Hematopoietic multipotent progenitor cell treated with erythropoietin and hydrocortisone succinate and interleukin-3 and kit ligand, for 17 days (in vitro differentiated cells): ENCODE measurements around the gene CMTM5.

ENCODE experiments used
- DNase-seq: peaks from one replicate; pipeline ENCODE4 v3.0.0-alpha.2; 2015; ENCODE audit warnings: low spot score

Gene CMTM5

DNA sequence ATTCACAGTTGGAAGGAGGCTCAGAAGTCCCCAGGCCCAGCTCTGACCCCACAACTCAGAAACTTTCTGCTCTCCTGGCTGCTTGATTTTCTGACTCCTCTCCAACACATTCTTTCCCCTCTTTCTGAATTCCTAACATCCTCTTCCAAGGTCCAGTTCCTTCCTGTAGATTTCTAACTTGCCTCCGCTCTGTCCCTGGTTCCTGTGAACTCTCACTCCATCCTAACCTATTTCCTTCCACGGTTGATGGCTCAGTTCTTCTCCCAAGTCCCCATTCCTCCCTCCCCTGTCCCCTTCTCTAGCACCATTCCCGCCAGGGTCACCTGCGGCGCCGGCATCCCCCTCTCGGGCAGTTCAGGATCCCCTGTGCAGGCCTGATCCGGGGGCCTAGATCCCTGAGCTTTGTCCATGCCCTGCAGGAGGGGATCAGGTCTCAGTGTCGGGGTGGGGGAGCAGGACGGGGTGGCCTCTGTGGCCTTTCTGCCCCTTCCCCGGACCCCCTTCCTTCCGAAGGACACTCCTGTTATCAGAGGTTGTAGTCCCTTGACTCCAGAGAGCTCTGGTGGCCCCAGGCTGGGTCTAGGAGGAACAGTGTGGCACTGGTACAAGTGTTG is 18.2 kb upstream of the CMTM5 start:
- no peak for DNase-seq

DNA sequence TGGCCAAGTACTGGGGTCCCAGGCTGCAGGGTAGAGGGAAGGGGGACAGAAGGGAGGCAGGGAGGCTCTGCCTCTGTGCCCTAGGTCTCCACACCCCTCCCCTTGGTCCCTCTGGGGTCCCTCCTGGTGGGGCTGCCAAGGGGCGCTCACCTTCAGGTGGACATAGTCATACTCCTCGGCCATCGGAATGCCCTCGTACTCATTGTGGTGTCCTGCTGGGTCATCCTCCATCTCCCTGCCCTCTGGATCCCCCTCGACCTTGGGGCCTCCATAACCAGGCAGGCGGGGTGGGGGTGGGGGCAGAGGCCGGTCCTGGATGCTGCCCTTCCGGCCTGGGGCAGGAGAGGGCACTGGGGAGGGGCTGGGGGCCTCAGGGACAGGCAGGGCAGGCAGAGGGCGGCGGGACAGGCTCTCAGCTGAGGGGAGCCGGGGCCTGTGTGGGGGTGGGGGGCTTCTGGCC is 17.6 kb upstream of the CMTM5 start:
- no peak for DNase-seq

DNA sequence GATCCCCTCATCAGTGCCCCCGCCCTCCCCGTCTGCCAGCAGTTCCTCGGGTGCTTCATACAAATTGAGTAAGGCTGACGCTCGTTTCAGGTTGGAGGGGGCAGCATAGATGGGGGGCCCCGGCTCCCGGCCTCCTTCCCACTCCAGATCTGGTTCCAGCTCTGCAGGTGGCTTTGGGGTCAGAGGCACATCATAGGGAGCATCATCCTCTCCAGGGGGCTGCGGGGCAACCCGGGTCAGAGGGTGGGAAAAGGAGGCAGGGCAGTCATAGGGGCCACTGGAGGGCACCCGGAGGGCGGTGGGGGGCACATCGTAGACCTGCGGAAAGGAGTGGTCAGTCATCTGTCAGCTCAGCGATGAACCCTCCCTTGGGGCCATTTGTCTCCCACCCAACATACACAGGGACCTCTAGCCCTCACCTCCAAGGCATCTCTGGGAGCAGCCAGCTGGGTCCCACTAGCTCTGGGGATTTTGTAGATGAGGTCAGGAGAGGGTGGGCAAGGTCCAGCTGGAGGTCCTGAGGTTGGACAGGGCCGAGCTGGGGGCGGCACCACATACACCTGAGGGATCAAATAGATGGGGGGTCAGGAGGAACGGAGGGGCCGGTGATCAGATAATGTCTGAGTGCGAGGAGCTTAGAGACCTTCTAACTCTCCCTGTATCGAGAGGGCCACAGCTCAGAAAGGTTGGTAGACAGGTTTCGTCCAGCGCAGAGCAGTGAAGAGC is 17.0 kb upstream of the CMTM5 start:
- no peak for DNase-seq

DNA sequence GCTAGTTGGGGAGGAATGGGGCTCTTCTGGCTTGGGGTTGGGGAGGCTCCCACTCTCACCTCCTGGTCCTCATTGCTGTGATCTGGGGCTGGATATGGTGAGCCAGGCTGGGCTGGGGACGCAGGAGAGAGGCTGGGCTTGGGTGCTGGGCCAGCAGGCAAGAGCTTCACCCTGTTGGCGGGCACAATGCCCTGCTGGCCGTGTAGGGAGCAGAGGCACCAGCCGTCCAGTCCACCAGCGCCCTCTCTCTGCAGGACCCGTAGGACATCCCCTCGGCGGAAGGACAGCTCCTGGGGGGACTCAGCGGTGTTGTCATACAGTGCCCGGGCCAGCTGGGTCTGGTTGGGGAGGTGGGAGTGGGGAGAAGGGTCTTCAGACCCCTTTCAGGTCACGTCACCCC is 16.4 kb upstream of the CMTM5 start:
- DNase-seq, result no peak

DNA sequence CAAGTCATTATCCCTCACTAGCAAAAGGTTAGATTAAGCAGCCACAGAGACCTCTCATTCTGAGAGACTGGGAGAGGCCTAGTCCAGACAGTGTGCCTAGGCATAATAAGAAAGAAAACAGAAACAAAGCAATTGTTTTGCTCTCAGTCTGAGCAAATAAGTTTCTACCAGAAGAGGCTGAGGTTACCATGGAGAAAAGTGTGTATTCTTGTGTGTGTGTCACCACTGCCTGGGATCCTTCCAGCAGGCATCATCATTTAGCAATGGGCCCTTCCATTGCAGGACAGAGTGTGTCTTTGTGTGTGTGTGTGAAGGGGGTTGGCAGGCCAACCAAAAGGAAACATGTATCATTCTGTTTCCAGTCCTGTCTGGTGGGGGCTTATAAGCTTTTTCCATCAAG is 15.5 kb upstream of the CMTM5 start:
- DNase-seq, result no peak

DNA sequence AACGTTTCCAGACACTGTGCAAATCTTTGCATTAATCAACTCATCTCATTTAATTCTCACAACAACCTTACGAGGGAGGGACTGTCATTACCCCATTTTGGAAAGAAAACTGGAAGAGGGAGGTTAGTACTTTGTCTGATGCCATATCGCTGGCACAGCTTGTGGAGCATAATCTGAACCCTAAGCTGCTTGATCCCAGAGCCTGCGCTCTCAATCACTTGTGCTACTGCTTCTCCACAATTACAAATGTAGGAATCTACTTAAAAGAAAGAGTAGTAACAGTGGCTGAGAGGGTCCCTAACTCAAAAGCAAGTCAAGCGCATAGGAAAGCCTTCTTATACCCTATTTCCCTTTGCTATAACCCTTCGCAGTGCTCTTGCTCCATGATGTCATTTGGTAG is 15.1 kb upstream of the CMTM5 start:
- DNase-seq, result no peak

DNA sequence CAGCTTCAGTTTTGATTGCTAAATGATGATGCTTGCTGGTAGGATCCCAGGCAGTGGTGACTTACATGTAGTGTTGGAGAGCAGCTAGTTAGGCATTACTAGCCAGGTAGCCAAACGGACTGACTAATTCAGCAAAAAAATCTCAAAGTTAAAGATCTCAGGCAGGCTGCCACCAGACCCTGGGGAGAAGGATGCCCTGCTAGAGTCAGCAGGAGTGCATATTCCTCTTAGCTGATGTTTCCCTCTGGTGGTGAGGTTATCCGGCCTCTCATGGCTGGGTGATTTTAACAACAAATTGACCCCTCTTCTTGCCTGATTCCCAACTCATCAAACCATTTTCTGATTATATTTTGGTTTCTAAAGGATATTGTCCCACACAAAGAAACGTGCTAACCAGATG is 14.6 kb upstream of the CMTM5 start:
- DNase-seq, result no peak

DNA sequence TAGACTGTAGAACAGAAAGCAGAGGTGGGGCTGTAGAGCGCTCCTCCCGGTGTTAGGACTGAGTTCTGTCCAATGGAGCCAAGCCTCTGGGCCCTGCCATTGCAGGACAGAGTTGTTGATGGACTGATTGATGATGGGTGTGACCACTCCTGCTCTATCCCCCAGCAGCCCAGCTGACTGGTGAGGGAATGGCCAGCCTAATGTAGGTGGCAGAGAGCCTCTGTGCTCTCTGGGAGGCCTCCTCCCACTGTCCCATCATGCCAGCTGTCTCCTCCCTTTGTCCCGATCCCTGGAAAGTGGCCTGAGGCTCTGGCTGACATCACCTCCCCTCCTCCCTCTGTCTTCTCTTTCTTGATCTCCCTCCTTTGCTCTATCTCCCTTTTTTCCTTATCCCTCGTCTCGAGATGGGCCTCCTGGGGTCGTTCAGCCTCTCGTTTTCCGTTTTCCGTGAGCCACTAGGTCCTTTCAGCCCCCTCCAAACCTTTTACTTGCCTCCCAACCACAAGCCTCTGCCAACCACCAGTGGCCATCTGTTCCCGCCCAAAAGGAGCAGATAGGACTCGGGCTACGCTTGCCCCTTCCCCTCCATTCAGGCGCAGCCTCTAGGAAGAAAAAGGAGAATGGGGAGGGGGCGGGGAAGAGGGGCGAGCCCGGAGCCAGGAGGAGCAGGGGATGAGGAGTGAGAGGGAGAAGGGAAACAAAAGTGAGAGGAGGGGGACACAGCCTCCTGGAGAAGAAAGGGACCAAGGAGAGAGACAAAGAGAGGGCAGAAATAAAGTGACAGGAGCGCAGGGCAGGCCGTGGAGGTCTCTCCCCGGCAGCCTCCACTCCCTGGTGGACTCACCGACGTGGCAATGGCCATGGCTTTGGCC is 12.4 kb upstream of the CMTM5 start:
- no peak for DNase-seq

DNA sequence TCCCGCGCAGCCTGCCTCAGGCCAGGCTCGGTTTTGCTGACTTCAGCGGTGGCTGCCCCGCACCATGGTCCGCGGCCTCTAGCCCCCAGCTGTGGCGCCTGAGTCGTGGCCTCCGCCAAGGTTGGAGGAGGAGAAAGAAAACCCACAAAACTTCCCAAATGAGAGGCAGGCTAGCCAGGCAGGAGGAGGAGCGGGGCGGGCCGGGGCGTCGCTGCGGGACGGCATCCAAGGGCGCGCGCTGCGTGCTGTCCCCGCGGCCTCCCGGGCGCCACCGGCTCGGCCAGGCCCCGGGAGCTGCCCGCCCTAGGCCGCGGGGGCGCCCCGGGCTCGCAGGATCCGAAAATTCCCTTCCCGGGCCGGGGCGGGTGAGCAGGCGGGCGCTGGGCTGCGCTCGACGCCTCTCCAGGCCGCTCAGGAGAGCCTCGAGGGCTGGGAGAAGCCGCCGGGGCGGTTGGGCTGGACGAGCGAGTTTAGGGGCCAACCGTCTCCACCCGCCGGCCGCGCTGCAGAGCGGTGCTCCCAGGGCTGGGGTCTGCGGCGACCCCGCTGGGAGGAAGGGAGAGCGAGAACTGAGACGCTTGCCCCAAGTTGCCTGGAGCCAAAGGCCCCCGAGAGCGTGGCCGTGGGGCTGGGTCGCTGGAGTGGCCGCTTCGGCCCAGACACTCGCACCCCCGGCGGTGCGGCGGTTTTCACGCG is 11.7 kb upstream of the CMTM5 start, which contains the start of gene EFS:
Gene EFS (minus strand): TSS at position 137 of the 696 bp plus-strand sequence. CDS start 147 bp downstream, outside the sequence.
- DNase-seq, result no peak

DNA sequence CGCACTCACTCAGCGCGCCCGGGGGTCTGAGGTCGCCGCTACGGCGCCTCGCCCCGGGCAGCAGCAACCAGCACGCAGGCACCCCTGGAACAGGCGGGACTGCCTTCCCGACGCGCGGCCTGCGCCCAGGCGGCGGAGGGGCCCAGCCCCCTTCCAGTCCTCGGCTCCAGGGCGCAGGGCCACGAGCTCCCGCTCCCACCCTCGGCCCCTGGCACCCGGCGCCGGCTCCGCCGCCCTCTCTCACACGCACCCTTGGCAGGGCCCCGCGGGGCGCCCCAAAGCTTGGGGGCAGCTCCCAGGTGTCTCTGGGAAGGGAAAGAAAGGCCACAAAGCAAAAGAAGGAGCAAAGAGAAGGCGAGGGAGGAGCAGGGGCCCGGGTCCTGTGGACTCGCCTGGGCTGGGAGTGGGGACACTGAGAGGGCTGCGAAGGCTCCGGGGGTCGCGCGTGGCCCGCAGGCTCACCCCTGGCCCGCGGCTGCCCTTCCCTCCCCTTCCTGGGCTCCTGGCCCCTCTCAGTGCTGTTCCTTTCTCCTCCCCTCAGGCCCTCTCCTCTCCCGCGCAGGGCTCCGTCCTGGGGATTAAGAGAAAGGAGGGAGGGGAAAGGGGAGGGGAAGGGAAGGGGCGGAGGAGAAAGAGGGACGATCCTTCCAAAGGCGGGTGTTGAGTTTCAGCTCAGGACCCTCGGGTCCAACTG is 11.0 kb upstream of the CMTM5 start:
- DNase-seq, result no peak

DNA sequence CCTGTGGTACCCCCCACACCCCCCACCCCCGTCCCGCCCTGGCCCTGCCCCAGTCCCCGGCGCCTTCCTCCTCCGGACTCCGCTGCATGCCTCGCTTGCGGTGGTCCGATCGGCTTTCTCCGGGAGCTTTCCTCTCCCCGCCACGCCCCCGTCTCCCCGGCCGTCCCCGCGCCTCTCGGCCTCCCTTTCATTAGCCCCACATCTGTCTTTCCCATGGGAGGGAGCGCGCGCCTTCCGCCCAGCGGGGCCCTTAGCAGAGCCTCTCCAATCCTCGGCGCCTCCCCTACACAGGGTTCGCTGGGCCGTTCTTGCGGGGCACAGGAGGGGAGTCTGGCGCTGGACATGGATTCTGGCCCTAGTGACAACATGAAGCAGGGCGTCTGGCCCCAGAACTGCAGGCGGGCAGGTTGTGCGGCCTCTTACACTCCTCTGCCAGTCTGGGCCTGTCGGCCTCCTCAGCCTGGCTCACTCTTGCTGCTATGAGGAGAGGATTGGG is 10.4 kb upstream of the CMTM5 start:
- DNase-seq, result no peak

DNA sequence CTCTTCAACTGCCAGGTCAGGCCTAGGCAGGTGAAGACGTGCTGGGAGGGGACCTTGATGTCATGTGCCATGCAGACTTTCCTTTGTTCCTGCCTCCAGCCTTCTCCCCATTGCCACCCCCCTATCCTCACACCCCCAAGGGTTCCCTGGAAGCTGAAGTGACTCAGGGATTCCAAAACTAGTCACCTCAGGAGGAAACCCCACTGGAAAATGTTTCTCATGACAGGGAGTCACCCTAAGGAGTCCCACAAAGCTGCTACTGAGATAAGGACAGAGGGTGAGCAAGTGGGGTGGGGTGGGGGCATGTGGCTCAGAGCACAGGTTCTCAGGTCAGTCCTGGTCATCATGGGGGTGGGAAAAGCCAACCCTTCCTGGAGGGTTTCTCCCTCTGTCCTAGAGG is 6.6 kb upstream of the CMTM5 start:
- DNase-seq, result no peak

DNA sequence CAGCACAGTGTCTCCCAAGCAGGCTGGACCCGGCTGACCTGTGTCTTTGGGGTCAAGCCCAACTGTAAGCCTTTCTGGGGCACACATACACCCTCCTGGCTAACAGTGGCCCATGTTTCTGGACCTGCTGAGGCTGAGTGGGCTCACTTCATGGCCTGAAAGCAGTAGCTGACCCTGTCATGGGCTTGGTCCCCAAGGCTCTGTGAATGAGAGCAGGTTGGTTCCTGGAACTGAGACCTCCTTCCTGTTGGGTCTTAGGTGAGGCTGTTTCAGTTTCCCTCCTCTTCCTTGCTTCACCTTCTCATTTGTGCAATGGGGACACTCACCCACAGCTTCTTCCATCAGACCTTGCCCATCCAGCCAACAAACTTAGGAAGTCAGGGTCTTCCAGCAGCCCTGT is 5.0 kb upstream of the CMTM5 start:
- no peak for DNase-seq

DNA sequence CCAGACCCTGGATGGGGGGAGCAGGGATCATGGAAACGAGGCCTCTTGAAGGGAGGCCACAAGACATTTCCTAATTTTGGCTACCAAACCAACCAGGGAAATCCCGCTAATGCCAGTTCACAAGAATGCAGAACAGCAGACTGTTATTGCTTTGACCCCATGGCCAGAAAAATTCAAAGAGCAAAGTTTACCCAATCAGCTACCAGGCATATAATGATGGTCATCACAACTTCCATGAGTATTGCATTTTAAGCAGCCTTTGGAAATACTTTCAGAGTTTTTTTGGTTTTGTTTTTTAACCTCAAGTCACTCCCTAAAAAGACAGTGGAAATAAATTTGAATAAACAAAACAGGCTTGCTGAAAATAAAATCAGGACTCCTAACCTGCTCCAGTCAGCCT is 4.3 kb upstream of the CMTM5 start, which contains the start of gene IL25:
Gene IL25 (plus strand): TSS at position 301 of the 400 bp plus-strand sequence.
- DNase-seq, result no peak

DNA sequence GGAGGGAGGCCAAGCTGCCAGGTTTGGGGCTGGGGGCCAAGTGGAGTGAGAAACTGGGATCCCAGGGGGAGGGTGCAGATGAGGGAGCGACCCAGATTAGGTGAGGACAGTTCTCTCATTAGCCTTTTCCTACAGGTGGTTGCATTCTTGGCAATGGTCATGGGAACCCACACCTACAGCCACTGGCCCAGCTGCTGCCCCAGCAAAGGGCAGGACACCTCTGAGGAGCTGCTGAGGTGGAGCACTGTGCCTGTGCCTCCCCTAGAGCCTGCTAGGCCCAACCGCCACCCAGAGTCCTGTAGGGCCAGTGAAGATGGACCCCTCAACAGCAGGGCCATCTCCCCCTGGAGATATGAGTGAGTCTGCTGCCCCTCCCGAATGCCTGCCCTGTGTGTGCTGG is 3.8 kb upstream of the CMTM5 start:
- DNase-seq, result no peak

DNA sequence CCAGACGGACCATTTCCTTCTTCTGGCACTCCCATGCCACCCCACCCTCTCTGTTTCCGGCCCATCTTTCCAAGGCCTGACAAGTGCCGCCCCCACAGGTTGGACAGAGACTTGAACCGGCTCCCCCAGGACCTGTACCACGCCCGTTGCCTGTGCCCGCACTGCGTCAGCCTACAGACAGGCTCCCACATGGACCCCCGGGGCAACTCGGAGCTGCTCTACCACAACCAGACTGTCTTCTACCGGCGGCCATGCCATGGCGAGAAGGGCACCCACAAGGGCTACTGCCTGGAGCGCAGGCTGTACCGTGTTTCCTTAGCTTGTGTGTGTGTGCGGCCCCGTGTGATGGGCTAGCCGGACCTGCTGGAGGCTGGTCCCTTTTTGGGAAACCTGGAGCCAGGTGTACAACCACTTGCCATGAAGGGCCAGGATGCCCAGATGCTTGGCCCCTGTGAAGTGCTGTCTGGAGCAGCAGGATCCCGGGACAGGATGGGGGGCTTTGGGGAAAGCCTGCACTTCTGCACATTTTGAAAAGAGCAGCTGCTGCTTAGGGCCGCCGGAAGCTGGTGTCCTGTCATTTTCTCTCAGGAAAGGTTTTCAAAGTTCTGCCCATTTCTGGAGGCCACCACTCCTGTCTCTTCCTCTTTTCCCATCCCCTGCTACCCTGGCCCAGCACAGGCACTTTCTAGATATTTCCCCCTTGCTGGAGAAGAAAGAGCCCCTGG is 1.2 kb upstream of the CMTM5 start:
- no peak for DNase-seq

DNA sequence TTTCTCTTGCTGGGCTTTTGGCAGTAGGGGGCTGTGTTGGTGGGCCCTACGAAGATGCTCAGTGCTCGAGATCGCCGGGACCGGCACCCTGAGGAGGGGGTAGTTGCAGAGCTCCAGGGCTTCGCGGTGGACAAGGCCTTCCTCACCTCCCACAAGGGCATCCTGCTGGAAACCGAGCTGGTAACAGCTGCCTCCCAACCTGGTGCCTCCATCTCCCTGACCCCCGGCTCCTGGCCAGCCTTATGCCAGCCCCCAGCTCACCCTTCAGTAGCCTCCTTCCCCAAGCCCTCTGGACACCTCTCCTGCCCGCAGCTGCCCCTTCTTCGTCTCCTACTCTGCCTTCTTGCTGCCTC is 328 bp downstream of the CMTM5 start:
- no peak for DNase-seq

DNA sequence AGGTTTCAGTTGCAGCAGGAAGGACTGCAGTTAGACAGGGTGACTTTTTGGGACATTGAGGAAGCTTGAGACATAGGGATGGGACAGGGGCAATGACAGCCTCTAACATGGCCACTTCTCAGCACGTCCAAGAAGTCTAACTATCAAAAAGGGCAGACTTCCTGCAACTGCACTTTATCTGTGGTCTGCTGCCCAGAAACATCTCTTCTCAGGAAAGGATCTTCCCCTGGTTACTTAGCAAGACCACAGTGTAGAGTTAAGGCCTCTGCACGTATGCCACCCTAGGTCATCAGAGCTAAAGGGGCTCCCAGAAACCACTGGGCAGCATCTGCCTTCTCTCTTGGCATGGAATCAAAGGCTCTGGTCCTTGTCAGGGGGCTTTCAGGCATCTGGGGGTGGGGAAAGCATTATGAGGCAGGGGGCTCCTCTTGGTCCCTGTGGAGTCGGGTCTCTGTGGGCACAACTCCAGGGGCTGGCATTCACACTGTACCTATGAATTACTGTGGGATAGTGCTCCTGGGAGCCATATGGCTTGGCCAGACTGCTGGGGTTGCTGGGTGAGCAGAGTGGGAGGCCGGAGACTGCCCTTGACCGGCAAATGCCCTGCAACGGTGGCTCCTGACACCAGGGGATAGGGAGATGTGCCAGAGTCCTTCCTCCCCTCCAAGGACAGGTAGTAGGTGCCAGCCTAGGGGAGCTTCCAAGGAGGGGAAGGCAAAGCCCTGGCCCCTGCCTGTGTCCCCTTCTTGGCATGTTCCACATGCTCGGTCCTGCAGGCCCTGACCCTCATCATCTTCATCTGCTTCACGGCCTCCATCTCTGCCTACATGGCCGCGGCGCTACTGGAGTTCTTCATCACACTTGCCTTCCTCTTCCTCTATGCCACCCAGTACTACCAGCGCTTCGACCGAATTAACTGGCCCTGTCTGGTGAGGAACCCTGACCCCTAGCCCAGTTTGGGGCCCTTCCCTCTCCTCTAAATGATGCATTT is 1.0 kb downstream of the CMTM5 start:
- DNase-seq, result no peak

DNA sequence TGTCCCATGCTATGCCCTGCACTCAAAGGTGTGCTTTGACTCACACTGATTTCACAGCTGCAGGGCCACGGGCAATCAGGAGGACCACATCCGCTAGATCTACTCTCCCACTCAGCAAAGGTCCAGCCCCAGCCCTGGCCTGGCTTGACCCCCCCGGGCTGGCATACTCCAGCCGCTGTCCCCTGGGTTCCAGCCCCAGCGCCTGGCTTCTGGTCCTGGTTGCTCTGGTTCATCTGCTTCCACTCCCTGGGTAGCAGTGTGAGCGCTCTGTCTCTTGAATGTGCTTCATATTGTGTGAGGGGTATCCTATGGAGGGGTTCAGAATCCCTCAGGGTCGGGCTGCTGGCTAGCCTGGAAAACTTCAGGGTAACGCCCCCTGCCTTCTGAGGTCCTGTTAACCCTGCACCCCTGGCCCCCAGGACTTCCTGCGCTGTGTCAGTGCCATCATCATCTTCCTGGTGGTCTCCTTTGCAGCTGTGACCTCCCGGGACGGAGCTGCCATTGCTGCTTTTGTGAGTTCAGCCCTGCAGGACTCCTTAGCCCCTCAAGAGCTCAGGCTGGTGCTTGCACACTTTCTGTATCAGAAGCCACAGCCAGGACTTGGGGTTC is 1.9 kb downstream of the CMTM5 start:
- no peak for DNase-seq
